ENCODE results near the gene ABT1.

ABT1 gene

GRCh38 chr6:26575494-26575939, 21.2 kb upstream of the ABT1 start:
- DNase-seq, result peak; percentile 58

DNA sequence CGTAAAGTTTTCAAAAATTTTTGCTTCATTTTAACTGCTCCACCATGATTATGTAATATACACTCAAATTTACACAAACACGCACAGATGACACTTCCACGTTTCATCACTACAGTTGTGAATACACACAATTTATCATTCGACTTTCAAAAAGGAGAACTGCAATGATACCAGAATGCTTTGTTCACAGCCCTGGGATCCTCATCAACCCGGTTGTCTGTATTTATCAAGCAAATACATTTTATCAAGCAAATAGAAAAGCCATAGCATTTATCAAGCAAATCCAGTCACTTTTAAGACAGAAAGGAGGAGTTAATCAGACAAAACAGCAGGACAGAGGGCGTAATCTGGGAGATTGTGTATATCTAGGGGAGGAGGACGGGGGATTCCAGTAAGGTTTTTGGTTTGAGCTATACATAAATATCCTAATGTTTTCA, 20.3 kb upstream of the ABT1 start:
- DNase-seq, result no peak

- DNase-seq, result peak; percentile 90
These were observed 19.6 kb upstream of the ABT1 start for GRCh38 chr6:26576929-26577719.

GRCh38 chr6:26577720-26578072, 19.1 kb upstream of the ABT1 start:
- DNase-seq, result no peak

- no peak for DNase-seq
These were observed 18.5 kb upstream of the ABT1 start for GRCh38 chr6:26578279-26578678.

- no peak for DNase-seq
These were observed 18.0 kb upstream of the ABT1 start for GRCh38 chr6:26578741-26579140.

DNA sequence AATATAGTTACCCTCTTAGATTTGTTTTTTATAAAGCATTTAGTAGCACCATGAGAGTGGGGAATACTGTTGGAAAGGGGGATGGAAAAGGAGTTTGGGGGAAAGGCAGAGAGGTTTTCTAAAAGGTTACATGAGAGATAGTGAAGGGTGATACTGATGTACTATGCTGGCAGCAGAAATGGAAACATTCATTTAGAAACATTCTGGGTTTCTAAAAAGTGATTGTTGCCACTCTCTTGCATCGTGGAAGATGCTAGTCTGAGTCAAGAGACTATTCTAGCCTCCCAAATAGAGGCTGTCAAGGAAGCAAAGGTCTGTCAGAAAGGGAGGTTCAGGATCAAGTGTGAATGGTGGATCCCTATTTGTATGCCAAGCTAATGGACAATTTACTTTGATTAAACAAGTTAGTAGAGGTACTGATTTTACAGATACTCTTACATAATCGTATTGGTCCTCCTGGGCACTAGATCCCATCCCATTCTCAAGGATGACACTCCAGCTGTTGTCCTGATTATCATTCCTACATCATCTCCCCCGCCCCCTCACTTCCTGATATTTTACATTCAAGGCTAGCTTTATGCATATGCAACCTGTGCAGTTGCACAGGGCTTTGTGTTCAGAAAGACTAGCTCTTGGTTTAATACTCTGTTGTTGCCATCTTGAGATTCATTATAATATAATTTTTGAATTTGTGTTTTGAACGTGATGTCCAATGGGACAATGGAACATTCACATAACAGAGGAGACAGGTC, 15.4 kb upstream of the ABT1 start:
- no peak for DNase-seq

DNA sequence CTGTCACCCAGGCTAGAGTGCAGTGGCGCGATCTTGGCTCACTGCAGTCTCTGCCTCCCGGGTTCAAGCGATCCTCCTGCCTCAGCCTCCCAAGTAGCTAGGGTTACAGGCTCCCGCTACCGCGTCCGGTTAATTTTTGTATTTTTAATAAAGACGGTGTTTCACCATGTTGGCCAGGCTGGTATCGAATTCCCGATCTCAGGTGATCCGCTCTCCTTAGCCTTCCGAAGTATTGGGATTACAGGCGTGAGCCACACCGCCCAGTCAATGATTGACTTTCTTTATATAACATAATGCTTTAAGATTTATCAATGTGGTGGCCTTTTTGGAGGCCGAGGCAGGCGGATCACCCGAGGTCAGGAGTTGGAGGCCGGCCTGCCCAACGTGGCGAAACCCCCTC, 7.8 kb upstream of the ABT1 start:
- DNase-seq, result no peak

DNA sequence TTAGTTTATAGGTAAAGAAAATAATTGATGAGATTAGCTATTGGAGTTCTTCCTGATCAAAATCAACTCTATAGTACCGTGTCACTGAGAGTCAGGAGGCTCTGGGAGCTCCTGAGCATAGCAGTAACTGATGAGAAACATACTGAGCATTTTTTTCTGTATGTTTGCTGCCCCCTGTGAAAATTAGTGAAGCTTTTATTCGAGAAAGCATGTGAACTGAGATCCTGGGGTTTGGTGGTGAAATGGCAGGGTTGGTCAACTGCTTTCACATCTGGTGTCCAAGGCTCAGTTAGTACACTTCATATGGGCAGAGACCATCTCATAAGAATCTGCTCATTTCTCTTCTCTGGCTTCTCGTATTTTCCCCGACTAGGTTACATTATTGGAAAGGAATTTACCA, 4.1 kb upstream of the ABT1 start:
- no peak for DNase-seq

DNA sequence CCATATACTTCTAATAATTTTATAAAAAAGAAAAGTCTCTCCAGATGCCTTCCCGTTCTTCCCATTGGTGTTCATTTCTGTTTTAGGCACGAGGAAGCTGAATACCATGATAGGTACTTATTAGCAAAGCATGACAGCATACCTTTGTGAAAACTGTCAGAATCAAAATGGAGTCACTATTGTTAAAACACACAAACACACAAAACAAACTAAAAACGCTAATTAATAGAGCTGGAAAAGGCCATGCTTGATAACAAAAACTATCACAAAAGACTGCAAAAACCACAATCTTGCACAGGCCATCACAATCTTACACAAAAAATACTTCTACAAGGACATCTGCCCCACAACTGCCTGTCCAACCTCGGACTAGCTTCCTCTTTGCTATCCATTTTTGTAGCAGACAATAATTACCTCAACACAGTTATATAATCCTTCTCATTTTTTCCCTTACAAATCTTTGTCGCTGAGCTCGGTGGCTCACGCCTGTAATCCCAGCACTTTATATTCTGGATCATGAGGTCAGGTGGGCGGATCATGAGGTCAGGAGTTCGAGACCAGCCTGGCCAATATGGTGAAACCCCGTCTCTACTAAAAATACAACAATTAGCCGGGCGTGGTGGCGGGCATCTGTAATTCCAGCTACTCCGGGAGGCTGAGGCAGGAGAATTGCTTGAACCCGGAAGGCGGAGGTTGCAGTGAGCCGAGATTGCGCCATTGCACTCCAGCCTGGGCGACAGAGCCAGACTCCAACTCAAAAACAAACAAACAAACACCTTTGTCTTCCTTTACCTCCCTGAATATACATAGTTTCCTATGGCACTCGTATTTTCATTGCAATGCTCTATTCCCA, 3.2 kb upstream of the ABT1 start:
- no peak for DNase-seq

- DNase-seq, result no peak
These were observed 2.6 kb upstream of the ABT1 start for GRCh38 chr6:26594131-26594498.

GRCh38 chr6:26594730-26595632, 1.8 kb upstream of the ABT1 start:
- peak; percentile 89 for DNase-seq

DNA sequence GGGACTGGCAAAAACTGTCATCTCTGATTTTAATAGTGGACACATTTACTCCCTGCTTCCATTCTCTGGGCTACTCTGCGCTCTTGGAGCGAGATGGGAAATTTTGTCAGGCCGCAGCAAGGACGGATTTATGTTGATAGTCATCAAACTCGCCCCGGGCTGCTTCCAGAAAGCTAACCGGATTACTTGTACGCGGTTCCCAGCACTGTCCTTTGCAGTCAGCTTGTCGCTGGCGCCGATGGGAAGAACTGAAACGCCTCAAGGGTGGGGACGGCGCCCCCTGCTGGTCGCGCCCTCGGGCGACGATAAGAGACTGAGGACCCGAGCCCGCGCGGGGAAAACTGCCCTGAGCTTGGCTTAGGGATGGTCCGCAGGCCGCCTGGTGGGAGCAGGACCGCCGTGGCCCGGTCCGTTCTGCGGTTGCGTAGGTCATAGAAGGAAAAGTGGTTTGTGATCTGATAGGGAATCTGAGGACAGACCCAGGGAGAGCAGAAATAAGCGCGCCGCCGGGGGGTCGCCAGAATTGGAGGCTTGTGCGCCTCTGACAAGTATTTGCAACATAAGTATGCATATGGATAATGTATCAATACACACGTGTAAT, 984 bp upstream of the ABT1 start:
- DNase-seq, result peak; percentile 91

- DNase-seq, result no peak
These were observed 625 bp downstream of the ABT1 start for GRCh38 chr6:26597389-26597766.

- DNase-seq, result no peak
These were observed 1.1 kb downstream of the ABT1 start for GRCh38 chr6:26597821-26598220.

- DNase-seq, result no peak
These were observed 1.5 kb downstream of the ABT1 start for GRCh38 chr6:26598267-26598666.

GRCh38 chr6:26599134-26599533, 2.4 kb downstream of the ABT1 start:
- DNase-seq, result no peak

DNA sequence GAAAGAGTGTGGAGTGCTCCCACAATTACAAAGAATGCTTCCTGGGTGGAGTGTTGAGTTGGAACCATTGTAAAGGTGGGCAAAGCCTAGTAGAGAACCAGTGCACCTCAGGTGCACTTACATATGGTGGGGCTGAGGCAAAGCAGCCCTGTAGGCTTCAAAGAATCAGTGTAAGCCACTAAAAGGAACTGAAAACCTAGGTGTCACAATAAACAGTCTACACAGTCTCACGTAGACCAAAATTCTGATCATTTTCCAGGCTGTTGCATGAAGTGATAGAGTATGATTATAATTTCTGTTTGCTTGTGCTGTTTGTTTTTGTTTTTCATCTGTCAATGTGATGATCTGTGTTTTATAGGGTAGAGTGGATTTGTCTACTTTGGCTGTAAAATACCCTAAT, 2.8 kb downstream of the ABT1 start:
- no peak for DNase-seq

DNA sequence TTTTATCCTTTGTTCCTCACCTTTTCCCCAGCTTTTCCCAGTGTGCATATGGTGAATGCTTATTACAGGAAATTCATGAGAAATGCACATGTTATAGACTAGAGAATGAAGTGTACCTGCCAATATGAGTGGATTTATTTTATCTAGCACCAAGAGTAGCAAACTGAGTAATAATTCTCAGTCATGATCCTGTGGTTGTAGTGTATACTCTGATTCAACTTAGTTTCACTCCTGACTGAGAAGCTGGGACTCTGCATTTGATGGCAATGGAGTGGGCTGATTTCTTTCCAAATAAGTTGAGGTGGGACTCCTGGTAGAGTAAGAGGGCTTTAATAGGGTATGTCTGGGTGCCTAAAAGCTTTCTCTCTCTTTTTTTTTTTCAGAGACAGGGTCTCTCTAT, 4.0 kb downstream of the ABT1 start:
- DNase-seq, result no peak

- no peak for DNase-seq
These were observed 5.5 kb downstream of the ABT1 start for GRCh38 chr6:26602262-26602661.

GRCh38 chr6:26604026-26604425, 7.3 kb downstream of the ABT1 start:
- no peak for DNase-seq

DNA sequence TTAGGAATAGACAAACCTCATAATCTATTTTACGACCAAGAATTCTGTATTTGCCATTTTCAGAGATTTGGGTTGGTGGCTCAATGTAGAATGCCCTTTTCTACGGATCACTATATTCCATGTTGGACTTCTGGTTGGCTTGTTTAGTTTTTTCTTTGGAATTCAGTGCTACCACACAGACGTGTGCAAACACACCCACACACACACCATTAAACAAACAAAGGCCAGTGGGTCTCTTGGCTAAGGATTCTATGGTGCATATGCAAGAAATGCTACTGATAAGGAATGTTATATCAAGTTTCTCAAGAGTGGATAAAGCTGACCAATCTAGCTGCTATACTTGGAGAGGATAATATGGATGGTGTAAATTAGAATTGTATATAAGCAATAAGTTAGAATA, 8.0 kb downstream of the ABT1 start:
- no peak for DNase-seq
